Activated CD8-positive, alpha-beta memory T cell treated with anti-CD3 and anti-CD28 coated beads, Interleukin-2, amount 10 ng/mL, durations not matched to agents 7 days and 5 days (primary cell): ENCODE measurements around the gene MRPL49. TPM values are rescaled to one million over a fixed set of nuclear protein-coding genes. Genes with fewer than 3 reads are reported as not detected.

Experiments used
- ATAC-seq: fragments of 150-1000 bp; cut with Tn5 transposase; one replicate; pipeline ENCODE4 v1.10.0; 2021; ENCODE audit warnings: moderate library complexity
- CTCF ChIA-PET: fragments of 350-600 bp; sonication (Branson Sonifier 250); formaldehyde crosslinking; loops from one replicate; lab custom pipeline; 2021; ENCODE audit warnings: antibody characterized with exemption; lab: Charles Lee
- DNase-seq: peaks from one replicate; pipeline ENCODE4 v3.0.0-alpha.2; 2020
- H3K27ac Mint-ChIP-seq: one replicate; pipeline ENCODE4 v1.8.0; 2021; ENCODE audit warnings: mild to moderate bottlenecking, mixed read lengths
- H3K27me3 Mint-ChIP-seq: one replicate; pipeline ENCODE4 v1.8.0; 2021; ENCODE audit warnings: mixed read lengths
- H3K36me3 Mint-ChIP-seq: one replicate; pipeline ENCODE4 v1.8.0; 2021; ENCODE audit warnings: mild to moderate bottlenecking, mixed read lengths
- H3K4me1 Mint-ChIP-seq: one replicate; pipeline ENCODE4 v1.8.0; 2021; ENCODE audit warnings: mixed read lengths
- H3K4me3 Mint-ChIP-seq: one replicate; pipeline ENCODE4 v1.8.0; 2021; ENCODE audit warnings: mild to moderate bottlenecking, moderate library complexity, mixed read lengths
- H3K9me3 Mint-ChIP-seq: one replicate; pipeline ENCODE4 v1.8.0; 2022; ENCODE audit warnings: low read depth, mixed read lengths
- total RNA-seq, 2 experiments: library from RNA; stranded (reverse); gene quantifications; one replicate each; pipeline ENCODE4 v1.2.3, GENCODE V29; 2021

The MRPL49 gene
- total RNA-seq, 2 experiments from 2014 or later: 42.0 to 61.7 TPM

GRCh38 chr11:65126624-65127274 is 4.6 kb downstream of the MRPL49 start:
- no peak overlapping the region for H3K4me3 Mint-ChIP-seq
- CTCF ChIA-PET: no interaction called here
- ATAC-seq (no peak), DNase-seq (no peak)
- peaks cover 22% of the 10 kb centered on the region for H3K4me1 Mint-ChIP-seq
- H3K36me3 Mint-ChIP-seq: peaks cover 21% of the 10 kb centered on the region
- H3K27me3 Mint-ChIP-seq: no peaks in the 10 kb centered on the region
- peak overlapping the region; percentile 12 for H3K27ac Mint-ChIP-seq
- no peaks in the 10 kb centered on the region for H3K9me3 Mint-ChIP-seq

GRCh38 chr11:65127473-65128181 is 5.5 kb downstream of the MRPL49 start:
- CTCF ChIA-PET: no interaction called here
- Mint-ChIP-seq H3K36me3 (peaks cover 16% of the 10 kb centered on the region), H3K4me3 (no peak overlapping the region), H3K27ac (no peak overlapping the region), H3K4me1 (peaks cover 21% of the 10 kb centered on the region), H3K9me3 (no peaks in the 10 kb centered on the region), H3K27me3 (no peaks in the 10 kb centered on the region)
- no peak for ATAC-seq
- DNase-seq: no peak

- DNase-seq: no peak
- H3K9me3 Mint-ChIP-seq: no peaks in the 10 kb centered on the region
- H3K27ac Mint-ChIP-seq: no peak overlapping the region
- H3K4me1 Mint-ChIP-seq: peaks cover 23% of the 10 kb centered on the region
- H3K27me3 Mint-ChIP-seq: no peaks in the 10 kb centered on the region
- H3K4me3 Mint-ChIP-seq: no peak overlapping the region
- H3K36me3 Mint-ChIP-seq: peaks cover 16% of the 10 kb centered on the region
- CTCF ChIA-PET: interaction anchor here (1.2 to 1.7 kb wide), 3 partner anchors 11 to 114 kb away, joined by 3 to 5 read pairs (median 4); partner anchors contain the start of genes ARL2 and ZNHIT2
- no peak for ATAC-seq
Observed at GRCh38 chr11:65128182-65129145, 6.3 kb downstream of the MRPL49 start.

- DNase-seq: no peak
- CTCF ChIA-PET: interaction anchor here (1.1 to 1.7 kb wide), 4 partner anchors 17 to 185 kb away, joined by 3 to 5 read pairs (median 4); partner anchors contain the start of genes ARL2 and CDC42EP2
- Mint-ChIP-seq H3K4me3 (no peak overlapping the region), H3K36me3 (peaks cover 16% of the 10 kb centered on the region), H3K27ac (no peak overlapping the region), H3K4me1 (peaks cover 17% of the 10 kb centered on the region), H3K27me3 (no peaks in the 10 kb centered on the region), H3K9me3 (no peaks in the 10 kb centered on the region)
- ATAC-seq: no peak
Observed at GRCh38 chr11:65129649-65130441, 7.7 kb downstream of the MRPL49 start.

- Mint-ChIP-seq H3K27ac (no peak overlapping the region), H3K9me3 (no peaks in the 10 kb centered on the region), H3K4me1 (peaks cover 24% of the 10 kb centered on the region), H3K27me3 (no peaks in the 10 kb centered on the region), H3K36me3 (peaks cover 13% of the 10 kb centered on the region), H3K4me3 (no peak overlapping the region)
- CTCF ChIA-PET: interaction anchor here (1.7 to 1.9 kb wide), 2 partner anchors 14 to 117 kb away, joined by 5 to 8 read pairs; partner anchors contain the start of genes ARL2 and ZNHIT2
- DNase-seq: no peak
- no peak for ATAC-seq
Observed at GRCh38 chr11:65130631-65131416, 8.7 kb downstream of the MRPL49 start.

- DNase-seq: no peak
- Mint-ChIP-seq H3K27ac (no peak overlapping the region), H3K36me3 (peaks cover 10% of the 10 kb centered on the region), H3K4me3 (no peak overlapping the region), H3K27me3 (no peaks in the 10 kb centered on the region), H3K9me3 (no peaks in the 10 kb centered on the region), H3K4me1 (peaks cover 30% of the 10 kb centered on the region)
- CTCF ChIA-PET: interaction anchor here (1.0 to 1.9 kb wide), 3 partner anchors 14 to 117 kb away, joined by 5 to 8 read pairs (median 6); partner anchors contain the start of genes ARL2, TM7SF2 and ZNHIT2
- ATAC-seq: no peak
Observed at GRCh38 chr11:65131417-65131776, 9.3 kb downstream of the MRPL49 start.

- Mint-ChIP-seq H3K4me1 (peaks cover 34% of the 10 kb centered on the region), H3K9me3 (no peaks in the 10 kb centered on the region), H3K27ac (no peak overlapping the region), H3K27me3 (no peaks in the 10 kb centered on the region), H3K36me3 (peaks cover 7% of the 10 kb centered on the region), H3K4me3 (no peak overlapping the region)
- no peak for ATAC-seq
- DNase-seq: no peak
- CTCF ChIA-PET: interaction anchor here (1.0 to 1.9 kb wide), 3 partner anchors 15 to 118 kb away, joined by 5 to 8 read pairs (median 6); partner anchors contain the start of genes ARL2, TM7SF2 and ZNHIT2
Observed at GRCh38 chr11:65131895-65132237, 9.7 kb downstream of the MRPL49 start.

- Mint-ChIP-seq H3K27me3 (no peaks in the 10 kb centered on the region), H3K9me3 (no peaks in the 10 kb centered on the region), H3K4me1 (peaks cover 34% of the 10 kb centered on the region), H3K36me3 (peaks cover 5% of the 10 kb centered on the region), H3K4me3 (peak overlapping the region; percentile 96), H3K27ac (peak overlapping the region; percentile 100)
- DNase-seq (no peak), ATAC-seq (no peak)
- CTCF ChIA-PET: interaction anchor here (1.0 to 4.3 kb wide), 4 partner anchors 15 to 21 kb away, joined by 6 to 31 read pairs (median 18); partner anchors contain the start of genes TM7SF2 and ZNHIT2
Observed at GRCh38 chr11:65132238-65132987, 10.3 kb downstream of the MRPL49 start.

- H3K36me3 Mint-ChIP-seq: peaks cover 5% of the 10 kb centered on the region
- no peaks in the 10 kb centered on the region for H3K27me3 Mint-ChIP-seq
- DNase-seq (peak; percentile 75), ATAC-seq (no peak)
- H3K4me1 Mint-ChIP-seq: peaks cover 34% of the 10 kb centered on the region
- peak overlapping the region; percentile 96 for H3K4me3 Mint-ChIP-seq
- H3K9me3 Mint-ChIP-seq: no peaks in the 10 kb centered on the region
- CTCF ChIA-PET: interaction anchor here (0.7 to 4.3 kb wide), 5 partner anchors 8 to 22 kb away, joined by 3 to 31 read pairs (median 4); partner anchors contain the start of genes FAU, MRPL49, TM7SF2 and ZNHIT2
- peak overlapping the region; percentile 100 for H3K27ac Mint-ChIP-seq
Observed at GRCh38 chr11:65132988-65133700, 11.0 kb downstream of the MRPL49 start.

- no peak for ATAC-seq
- Mint-ChIP-seq H3K4me1 (peaks cover 34% of the 10 kb centered on the region), H3K36me3 (peaks cover 5% of the 10 kb centered on the region), H3K27me3 (no peaks in the 10 kb centered on the region), H3K4me3 (peak overlapping the region; percentile 96), H3K27ac (peak overlapping the region; percentile 100), H3K9me3 (no peaks in the 10 kb centered on the region)
- CTCF ChIA-PET: interaction anchor here (0.7 to 4.3 kb wide), 5 partner anchors 9 to 22 kb away, joined by 3 to 31 read pairs (median 4); partner anchors contain the start of genes FAU, MRPL49, TM7SF2 and ZNHIT2
- no peak for DNase-seq
Observed at GRCh38 chr11:65133724-65134123, 11.6 kb downstream of the MRPL49 start.
